IMR-90 (cell line): ENCODE data around the gene CNTN5.

Source experiments
- CEBPB ChIP-seq: IDR thresholded peaks from 2 replicates; pipeline ENCODE4 v1.6.1; 2012; ENCODE audit warnings: low read depth, low read length, improper control_type of control experiment
- CTCF ChIP-seq: conservative IDR thresholded peaks from 2 replicates; pipeline ENCODE4 v1.5.1; 2012; ENCODE audit warnings: mild to moderate bottlenecking, low read depth, low read length, improper control_type of control experiment
- ELK1 ChIP-seq: fragments of 150-350 bp; IDR thresholded peaks from 2 replicates; pipeline ENCODE4 v1.6.1; 2016; ENCODE audit warnings: low read depth, mild to moderate bottlenecking, low read length, moderate library complexity, borderline replicate concordance
- MAZ ChIP-seq: IDR thresholded peaks from 2 replicates; pipeline ENCODE4 v1.6.1; 2012; ENCODE audit warnings: low read depth, mild to moderate bottlenecking, low read length, improper control_type of control experiment, moderate library complexity, borderline replicate concordance
- MXI1 ChIP-seq: IDR thresholded peaks from 2 replicates; pipeline ENCODE4 v1.6.1; 2012; ENCODE audit warnings: low read depth, mild to moderate bottlenecking, low read length, moderate library complexity, borderline replicate concordance
- POLR2A ChIP-seq: IDR thresholded peaks from 2 replicates; pipeline ENCODE4 v1.6.1; 2012; ENCODE audit warnings: mild to moderate bottlenecking, low read depth, low read length
- RFX5 ChIP-seq: IDR thresholded peaks from 2 replicates; pipeline ENCODE4 v1.8.0; 2012; ENCODE audit warnings: low read depth, mild to moderate bottlenecking, low read length, moderate library complexity
- SMC3 ChIP-seq: fragments of 150-350 bp; IDR thresholded peaks from 2 replicates; pipeline ENCODE4 v1.6.1; 2016; ENCODE audit warnings: low read depth, mild to moderate bottlenecking, antibody characterized with exemption, low read length, moderate library complexity
- USF2 ChIP-seq: fragments of 150-350 bp; IDR thresholded peaks from 2 replicates; pipeline ENCODE4 v1.6.1; 2017; ENCODE audit warnings: mild to moderate bottlenecking, antibody characterized with exemption, low read length, low read depth

- TF ChIP-seq CTCF (no peak), POLR2A (no peak), MXI1 (no peak), ELK1 (no peak), USF2 (no peak), CEBPB (no peak), RFX5 (no peak), MAZ (no peak), SMC3 (no peak)
Measured at GRCh38 chr11:99554232-99554903, 533.6 kb downstream of the CNTN5 start.
